22Rv1 (cell line): ENCODE measurements around the gene TRIP10.

Experiments
- ZFX ChIP-seq: fragments of 450-650 bp; IDR thresholded peaks from 2 replicates; pipeline ENCODE4 v1.6.1; 2017; ENCODE audit warnings: antibody characterized with exemption, borderline replicate concordance
- TF ChIP-seq, protein P1 (sequence below): fragments of 450-650 bp; IDR thresholded peaks from 2 replicates; pipeline ENCODE4 v1.5.1; 2017; ENCODE audit warnings: mild to moderate bottlenecking

DNA sequence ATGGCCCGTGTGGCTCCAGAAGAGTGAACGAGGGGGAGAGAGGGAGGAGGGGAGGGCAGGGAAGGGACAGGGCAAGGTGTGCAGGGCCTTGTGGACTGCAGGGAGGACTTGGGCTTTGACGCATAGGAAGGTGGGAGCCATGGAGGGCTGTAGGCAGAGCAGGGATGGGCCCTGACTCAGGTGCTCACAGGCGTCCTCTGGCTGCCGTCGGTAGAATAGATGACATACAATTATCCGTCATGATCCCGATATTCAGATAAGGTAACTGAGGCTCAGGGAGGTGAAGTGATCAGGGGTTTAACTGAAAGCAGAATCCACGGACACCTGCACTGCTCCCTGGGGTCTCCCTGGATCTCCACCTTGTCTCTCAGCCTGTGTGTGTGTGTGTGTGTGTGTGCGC, 22.4 kb upstream of the TRIP10 start:
- TF ChIP-seq, protein P1, sequence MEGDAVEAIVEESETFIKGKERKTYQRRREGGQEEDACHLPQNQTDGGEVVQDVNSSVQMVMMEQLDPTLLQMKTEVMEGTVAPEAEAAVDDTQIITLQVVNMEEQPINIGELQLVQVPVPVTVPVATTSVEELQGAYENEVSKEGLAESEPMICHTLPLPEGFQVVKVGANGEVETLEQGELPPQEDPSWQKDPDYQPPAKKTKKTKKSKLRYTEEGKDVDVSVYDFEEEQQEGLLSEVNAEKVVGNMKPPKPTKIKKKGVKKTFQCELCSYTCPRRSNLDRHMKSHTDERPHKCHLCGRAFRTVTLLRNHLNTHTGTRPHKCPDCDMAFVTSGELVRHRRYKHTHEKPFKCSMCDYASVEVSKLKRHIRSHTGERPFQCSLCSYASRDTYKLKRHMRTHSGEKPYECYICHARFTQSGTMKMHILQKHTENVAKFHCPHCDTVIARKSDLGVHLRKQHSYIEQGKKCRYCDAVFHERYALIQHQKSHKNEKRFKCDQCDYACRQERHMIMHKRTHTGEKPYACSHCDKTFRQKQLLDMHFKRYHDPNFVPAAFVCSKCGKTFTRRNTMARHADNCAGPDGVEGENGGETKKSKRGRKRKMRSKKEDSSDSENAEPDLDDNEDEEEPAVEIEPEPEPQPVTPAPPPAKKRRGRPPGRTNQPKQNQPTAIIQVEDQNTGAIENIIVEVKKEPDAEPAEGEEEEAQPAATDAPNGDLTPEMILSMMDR = peak; percentile 57
- TF ChIP-seq ZFX = no peak
